Panc1 (cell line): ENCODE measurements around the gene B4GALNT4. TPM values are rescaled to one million over a fixed set of nuclear protein-coding genes. Genes with fewer than 3 reads are reported as not detected.
"Not testable (repeated sequence)": the region's sequence is repeated elsewhere in the genome, so short reads cannot be mapped to it uniquely, and the experiment has no call there.

ENCODE experiments used
- ATAC-seq: fragments of 200-7000 bp; cut with Tn5 transposase; 2 replicates; pipeline ENCODE4 v1.9.1; 2020; ENCODE audit warnings: mild to moderate bottlenecking, moderate library complexity
- BruUV-seq: library from RNA; stranded (reverse); fragments of 400-500 nt; replicated peaks from 2 replicates; lab custom pipeline; 2021; lab: Mats Ljungman, UMichigan
- CTCF ChIA-PET: fragments of 300-600 bp; sonication (Branson Sonifier 250); formaldehyde crosslinking; loops from one replicate; lab custom pipeline; 2022; ENCODE audit warnings: antibody characterized with exemption; lab: Charles Lee
- POLR2A ChIA-PET: fragments of 300-600 bp; sonication (Branson Sonifier 250); formaldehyde crosslinking; loops from one replicate; lab custom pipeline; 2022; ENCODE audit warnings: antibody characterized with exemption; lab: Charles Lee
- DNase-seq: peaks from one replicate; pipeline ENCODE4 v3.0.0-alpha.2; 2010; ENCODE audit warnings: low read depth, low spot score
- H3K27ac ChIP-seq: 2 replicates; pipeline ENCODE4 v1.5.1; 2011; ENCODE audit warnings: mild to moderate bottlenecking, low read length, inconsistent platforms
- H3K27me3 ChIP-seq: fragments of 200-500 bp; sonication (Bioruptor generic); 2 replicates; pipeline ENCODE4 v1.6.0; 2014; ENCODE audit warnings: low read length, inconsistent platforms; ENCODE audit not compliant: control insufficient read depth, insufficient read depth
- H3K36me3 ChIP-seq: fragments of 200-500 bp; sonication (Bioruptor generic); 2 replicates; pipeline ENCODE4 v1.5.1; 2014; ENCODE audit warnings: inconsistent platforms, mild to moderate bottlenecking, low read length, moderate library complexity; ENCODE audit not compliant: control insufficient read depth, insufficient read depth
- H3K4me1 ChIP-seq: 2 replicates; pipeline ENCODE4 v1.5.1; 2011; ENCODE audit warnings: inconsistent platforms, mild to moderate bottlenecking, low read length, moderate library complexity; ENCODE audit not compliant: control insufficient read depth, insufficient read depth
- H3K4me3 ChIP-seq, 2 experiments: 2 replicates each; pipeline ENCODE4 v1.5.1; 2011 to 2012; ENCODE audit warnings: low read depth in 2 of 2, low read length in 2 of 2, mild to moderate bottlenecking in 2 of 2, inconsistent platforms in 1 of 2, moderate library complexity in 1 of 2
- H3K9me3 ChIP-seq: fragments of 200-500 bp; sonication (Bioruptor generic); 2 replicates; pipeline ENCODE4 v1.5.1; 2014; ENCODE audit warnings: low read depth, mild to moderate bottlenecking, inconsistent platforms, low read length, moderate library complexity; ENCODE audit not compliant: control insufficient read depth, insufficient read depth
- POLR2AphosphoS5 ChIP-seq: IDR thresholded peaks from 2 replicates; pipeline ENCODE4 v1.6.1; 2012; ENCODE audit warnings: mild to moderate bottlenecking, low read depth, low read length, moderate library complexity
- SIN3A ChIP-seq: IDR thresholded peaks from 2 replicates; pipeline ENCODE4 v1.6.1; 2012; ENCODE audit warnings: low read depth, mild to moderate bottlenecking, low read length, moderate library complexity, borderline replicate concordance; ENCODE audit not compliant: insufficient read depth
- TCF7L2 ChIP-seq: IDR thresholded peaks from 2 replicates; pipeline ENCODE4 v1.6.1; 2011; ENCODE audit warnings: mild to moderate bottlenecking, low read depth, low read length, inconsistent platforms
- in situ Hi-C: cut with HindIII; loops from 2 replicates; pipeline ENCODE4 v1.10.0; 2016; ENCODE audit warnings: low sequenced_read_pairs, low pct_unique_long_range_greater_than_20kb
- intact Hi-C: fragments of 100-400 bp; cut with micrococcal nuclease; formaldehyde crosslinking; loops from one replicate; pipeline ENCODE4 v1.10.0; 2022; ENCODE audit not compliant: unreplicated experiment
- total RNA-seq: library from RNA; stranded (reverse); gene quantifications from one replicate; pipeline ENCODE4 v1.2.1, GENCODE V29; 2021; ENCODE audit not compliant: unreplicated experiment
- TF ChIP-seq, protein P1 (sequence below): fragments of 450-650 bp; IDR thresholded peaks from 2 replicates; pipeline ENCODE4 v1.5.1; 2017; ENCODE audit warnings: mild to moderate bottlenecking
- TF ChIP-seq, protein P2 (sequence below), 2 experiments: IDR thresholded peaks; 2 replicates each; pipeline ENCODE4 v1.6.1; 2011 to 2012; ENCODE audit warnings: low read depth in 2 of 2, control low read depth in 1 of 2, low read length in 1 of 2, mild to moderate bottlenecking in 1 of 2, moderate library complexity in 1 of 2; ENCODE audit not compliant: insufficient read depth in 1 of 2

The B4GALNT4 gene
- total RNA-seq, 1 experiment from 2014 or later: 122 TPM

DNA sequence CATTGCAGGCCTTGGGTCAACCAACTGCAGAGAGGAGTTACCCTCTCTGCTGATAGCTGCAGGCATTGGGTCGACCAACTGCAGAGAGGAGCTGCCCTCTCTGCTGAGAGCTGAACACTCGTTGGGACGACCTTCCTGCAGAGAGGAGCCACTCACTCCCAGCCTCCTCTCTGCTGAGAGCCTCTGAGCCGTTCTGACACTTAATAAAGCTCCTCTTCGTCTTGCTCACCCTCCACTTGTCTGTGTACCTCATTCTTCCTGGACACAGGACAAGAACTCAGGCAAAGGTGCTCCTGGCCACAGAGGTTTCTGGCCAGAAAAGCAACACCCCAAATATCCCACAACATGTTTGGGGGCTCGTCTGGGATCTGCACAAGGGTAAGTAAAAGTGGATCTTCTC is 17.2 kb downstream of the B4GALNT4 start:
- no peak for ATAC-seq
- ChIA-PET POLR2A (no interaction called here), CTCF (no interaction called here)
- no peak for DNase-seq
- Histone ChIP-seq H3K27me3 (no peaks in the 10 kb centered on the region), H3K9me3 (peaks cover 8% of the 10 kb centered on the region; the same call in 1 of the 2 replicates), H3K4me3 (no peak overlapping the region), H3K27ac (no peak overlapping the region), H3K4me1 (peaks cover 1% of the 10 kb centered on the region; the same call in 1 of the 2 replicates), H3K36me3 (no peaks in the 10 kb centered on the region; the same call in 1 of the 2 replicates)
- TF ChIP-seq SIN3A: no peak
- TF ChIP-seq, protein P1, sequence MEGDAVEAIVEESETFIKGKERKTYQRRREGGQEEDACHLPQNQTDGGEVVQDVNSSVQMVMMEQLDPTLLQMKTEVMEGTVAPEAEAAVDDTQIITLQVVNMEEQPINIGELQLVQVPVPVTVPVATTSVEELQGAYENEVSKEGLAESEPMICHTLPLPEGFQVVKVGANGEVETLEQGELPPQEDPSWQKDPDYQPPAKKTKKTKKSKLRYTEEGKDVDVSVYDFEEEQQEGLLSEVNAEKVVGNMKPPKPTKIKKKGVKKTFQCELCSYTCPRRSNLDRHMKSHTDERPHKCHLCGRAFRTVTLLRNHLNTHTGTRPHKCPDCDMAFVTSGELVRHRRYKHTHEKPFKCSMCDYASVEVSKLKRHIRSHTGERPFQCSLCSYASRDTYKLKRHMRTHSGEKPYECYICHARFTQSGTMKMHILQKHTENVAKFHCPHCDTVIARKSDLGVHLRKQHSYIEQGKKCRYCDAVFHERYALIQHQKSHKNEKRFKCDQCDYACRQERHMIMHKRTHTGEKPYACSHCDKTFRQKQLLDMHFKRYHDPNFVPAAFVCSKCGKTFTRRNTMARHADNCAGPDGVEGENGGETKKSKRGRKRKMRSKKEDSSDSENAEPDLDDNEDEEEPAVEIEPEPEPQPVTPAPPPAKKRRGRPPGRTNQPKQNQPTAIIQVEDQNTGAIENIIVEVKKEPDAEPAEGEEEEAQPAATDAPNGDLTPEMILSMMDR: no peak
- TF ChIP-seq POLR2AphosphoS5: no peak
- no peak for TF ChIP-seq TCF7L2
- TF ChIP-seq, protein P2, sequence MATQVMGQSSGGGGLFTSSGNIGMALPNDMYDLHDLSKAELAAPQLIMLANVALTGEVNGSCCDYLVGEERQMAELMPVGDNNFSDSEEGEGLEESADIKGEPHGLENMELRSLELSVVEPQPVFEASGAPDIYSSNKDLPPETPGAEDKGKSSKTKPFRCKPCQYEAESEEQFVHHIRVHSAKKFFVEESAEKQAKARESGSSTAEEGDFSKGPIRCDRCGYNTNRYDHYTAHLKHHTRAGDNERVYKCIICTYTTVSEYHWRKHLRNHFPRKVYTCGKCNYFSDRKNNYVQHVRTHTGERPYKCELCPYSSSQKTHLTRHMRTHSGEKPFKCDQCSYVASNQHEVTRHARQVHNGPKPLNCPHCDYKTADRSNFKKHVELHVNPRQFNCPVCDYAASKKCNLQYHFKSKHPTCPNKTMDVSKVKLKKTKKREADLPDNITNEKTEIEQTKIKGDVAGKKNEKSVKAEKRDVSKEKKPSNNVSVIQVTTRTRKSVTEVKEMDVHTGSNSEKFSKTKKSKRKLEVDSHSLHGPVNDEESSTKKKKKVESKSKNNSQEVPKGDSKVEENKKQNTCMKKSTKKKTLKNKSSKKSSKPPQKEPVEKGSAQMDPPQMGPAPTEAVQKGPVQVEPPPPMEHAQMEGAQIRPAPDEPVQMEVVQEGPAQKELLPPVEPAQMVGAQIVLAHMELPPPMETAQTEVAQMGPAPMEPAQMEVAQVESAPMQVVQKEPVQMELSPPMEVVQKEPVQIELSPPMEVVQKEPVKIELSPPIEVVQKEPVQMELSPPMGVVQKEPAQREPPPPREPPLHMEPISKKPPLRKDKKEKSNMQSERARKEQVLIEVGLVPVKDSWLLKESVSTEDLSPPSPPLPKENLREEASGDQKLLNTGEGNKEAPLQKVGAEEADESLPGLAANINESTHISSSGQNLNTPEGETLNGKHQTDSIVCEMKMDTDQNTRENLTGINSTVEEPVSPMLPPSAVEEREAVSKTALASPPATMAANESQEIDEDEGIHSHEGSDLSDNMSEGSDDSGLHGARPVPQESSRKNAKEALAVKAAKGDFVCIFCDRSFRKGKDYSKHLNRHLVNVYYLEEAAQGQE (IDR thresholded peaks at IDR 0.05; ENCODE audit: insufficient read depth in 1 of 2, low read depth in 2 of 2, low read length in 1 of 2): no peak
- BruUV-seq: no TSS peak
- intact Hi-C loops: no loop called here
- in situ Hi-C loops: no loop called here

DNA sequence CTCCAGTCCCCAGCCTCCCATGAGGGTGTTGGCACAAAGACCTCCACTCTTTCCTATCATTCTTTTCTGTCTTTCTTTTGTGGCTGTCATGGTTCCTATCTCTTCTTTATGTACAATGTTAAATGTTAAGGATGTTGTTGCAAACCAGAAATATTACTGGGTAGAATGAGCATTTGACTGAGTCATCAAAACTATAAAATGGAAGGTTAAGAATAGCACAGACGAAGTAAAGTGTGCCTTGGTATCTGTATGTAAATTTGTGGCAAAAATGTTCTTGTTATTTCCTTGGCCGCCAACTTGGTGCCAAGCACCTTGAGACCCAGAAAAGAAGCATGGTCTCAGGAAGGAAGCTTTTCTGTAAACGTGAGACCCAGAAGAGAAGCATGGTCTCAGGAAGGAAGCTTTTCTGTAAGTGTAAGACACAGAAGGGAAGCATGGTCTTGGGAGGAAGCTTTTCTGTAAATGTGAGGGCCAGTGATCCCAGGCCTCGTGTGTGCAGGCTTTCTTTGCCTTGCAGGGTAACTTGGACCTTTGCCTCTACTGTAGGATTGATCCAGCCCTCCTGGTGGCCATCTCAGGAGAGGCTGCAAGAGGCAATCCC is 18.0 kb downstream of the B4GALNT4 start:
- POLR2A ChIA-PET: no interaction called here

DNA sequence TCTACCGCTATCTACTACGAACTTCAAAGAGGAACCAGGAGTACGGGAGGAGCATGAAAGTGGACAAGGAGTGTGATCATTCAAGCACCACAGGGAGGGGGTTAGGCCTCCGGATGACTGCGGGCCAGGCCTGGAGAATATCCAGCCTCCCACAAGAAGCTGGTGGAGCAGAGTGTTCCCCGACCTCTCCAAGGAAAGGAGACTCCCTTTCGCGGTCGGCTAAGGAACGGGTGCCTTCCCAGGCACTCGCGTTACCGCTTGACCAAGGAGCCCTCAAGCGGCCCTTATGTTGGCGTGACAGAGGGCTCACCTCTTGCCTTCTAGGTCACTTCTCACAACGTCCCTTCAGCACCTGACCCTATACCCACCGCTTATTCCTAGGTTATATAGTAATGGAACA is 20.1 kb downstream of the B4GALNT4 start:
- CTCF ChIA-PET, H3K27me3 ChIP-seq, H3K4me3 ChIP-seq, BruUV-seq, H3K36me3 ChIP-seq, intact Hi-C loops, H3K27ac ChIP-seq, DNase-seq, H3K9me3 ChIP-seq, in situ Hi-C loops, ATAC-seq, POLR2A ChIA-PET: not testable (repeated sequence)
- peaks cover 26% of the 10 kb centered on the region for H3K4me1 ChIP-seq

More for the DNA sequence above, 18.0 kb downstream of the B4GALNT4 start:
- ATAC-seq (no peak), DNase-seq (no peak)
- intact Hi-C loops (no loop called here), in situ Hi-C loops (no loop called here)
- no peak overlapping the region for H3K27ac ChIP-seq
- CTCF ChIA-PET: no interaction called here
- no peaks in the 10 kb centered on the region for H3K27me3 ChIP-seq
- H3K9me3 ChIP-seq: peaks cover 8% of the 10 kb centered on the region; the same call in 1 of the 2 replicates
- H3K4me3 ChIP-seq: no peak overlapping the region
- H3K36me3 ChIP-seq: no peaks in the 10 kb centered on the region
- TF ChIP-seq POLR2AphosphoS5 (no peak), TCF7L2 (no peak), SIN3A (no peak)
- TF ChIP-seq, protein P1: no peak
- TF ChIP-seq, protein P2 (IDR thresholded peaks at IDR 0.05; ENCODE audit: insufficient read depth in 1 of 2, low read depth in 2 of 2, low read length in 1 of 2): no peak
- H3K4me1 ChIP-seq: peaks cover 7% of the 10 kb centered on the region; the same call in 1 of the 2 replicates
- no TSS peak for BruUV-seq
